H1 (cell line): ENCODE results near the gene ATP5PB. TPM values are rescaled to one million over a fixed set of nuclear protein-coding genes. Genes with fewer than 3 reads are reported as not detected.

Experiments
- CTCF ChIA-PET: fragments of 300-600 bp; sonication (Branson Sonifier 250); formaldehyde crosslinking; loops from one replicate; lab custom pipeline; 2021; ENCODE audit not compliant: partially characterized antibody; lab: Charles Lee
- POLR2A ChIA-PET: fragments of 300-600 bp; sonication (Branson Sonifier 250); formaldehyde crosslinking; loops from one replicate; lab custom pipeline; 2021; ENCODE audit warnings: inconsistent platforms; ENCODE audit not compliant: partially characterized antibody; lab: Charles Lee
- DNase-seq, 2 experiments: peaks; one replicate each; pipeline versions ENCODE4 v3.0.0 to v3.0.0-alpha.2; 2010 to 2022; ENCODE audit warnings: low spot score in 2 of 2, low read depth in 1 of 2, mixed read lengths in 1 of 2
- FAIRE-seq: peaks from 2 replicates; lab custom pipeline; 2011; peaks lifted over from hg19 to GRCh38; lab: Jason Lieb, UNC
- H2AFZ ChIP-seq: 2 replicates; pipeline ENCODE4 v1.8.1; 2012; ENCODE audit warnings: low read length, inconsistent platforms
- H2AK5ac ChIP-seq: 2 replicates; pipeline ENCODE4 v1.6.1; 2013; ENCODE audit warnings: low read depth, low read length
- H2BK120ac ChIP-seq: replicated peaks from 2 replicates; pipeline ENCODE3; 2013; ENCODE audit warnings: low read depth, low read length, inconsistent platforms
- H2BK12ac ChIP-seq: 2 replicates; pipeline ENCODE4 v1.6.1; 2013; ENCODE audit warnings: low read depth, low read length
- H2BK15ac ChIP-seq: 2 replicates; pipeline ENCODE4 v1.6.1; 2013; ENCODE audit warnings: low read length
- H2BK20ac ChIP-seq: 2 replicates; pipeline ENCODE4 v1.6.1; 2013; ENCODE audit warnings: low read length
- H2BK5ac ChIP-seq: 2 replicates; pipeline ENCODE4 v1.6.1; 2013; ENCODE audit warnings: low read depth, low read length
- H3K14ac ChIP-seq: 2 replicates; pipeline ENCODE4 v1.6.1; 2013; ENCODE audit warnings: inconsistent platforms; ENCODE audit not compliant: insufficient read length
- H3K18ac ChIP-seq: 2 replicates; pipeline ENCODE4 v1.6.1; 2013; ENCODE audit warnings: low read length; ENCODE audit errors: extremely low read depth
- H3K23ac ChIP-seq: 2 replicates; pipeline ENCODE4 v1.6.1; 2013; ENCODE audit warnings: inconsistent platforms; ENCODE audit not compliant: insufficient read length
- H3K23me2 ChIP-seq: 2 replicates; pipeline ENCODE4 v1.6.1; 2013; ENCODE audit warnings: low read depth, low read length
- H3K27ac ChIP-seq: 2 replicates; pipeline ENCODE4 v1.6.1; 2011; ENCODE audit warnings: low read depth, low read length, inconsistent platforms
- H3K27me3 ChIP-seq, 4 experiments: replicated peaks in 1 of 4; 1 replicate in 1 of 4; 2 replicates in 3 of 4; pipeline versions ENCODE4 v1.6.1 to v1.8.1; 2011 to 2013; ENCODE audit warnings: low read length in 3 of 4, mild to moderate bottlenecking in 3 of 4, inconsistent platforms in 2 of 4, mixed read lengths in 2 of 4, moderate library complexity in 1 of 4; ENCODE audit not compliant: control insufficient read depth in 3 of 4, insufficient read depth in 3 of 4; ENCODE audit errors: extremely low read depth in 1 of 4
- H3K36me3 ChIP-seq, 4 experiments: 2 replicates each; pipeline versions ENCODE4 v1.6.1 to v1.8.1; 2011 to 2013; ENCODE audit warnings: mild to moderate bottlenecking in 4 of 4, low read length in 3 of 4, moderate library complexity in 2 of 4, control low read depth in 1 of 4, inconsistent platforms in 1 of 4; ENCODE audit not compliant: insufficient read depth in 4 of 4, control insufficient read depth in 2 of 4
- H3K4ac ChIP-seq: replicated peaks from 2 replicates; pipeline ENCODE3; 2013; ENCODE audit warnings: low read length, low read depth, mixed read lengths, inconsistent platforms; ENCODE audit not compliant: insufficient read length
- H3K4me1 ChIP-seq, 4 experiments: replicated peaks in 1 of 4; 1 replicate in 1 of 4; 2 replicates in 3 of 4; pipeline versions ENCODE4 v1.6.1 to v1.8.1; 2011 to 2013; ENCODE audit warnings: low read length in 3 of 4, inconsistent platforms in 2 of 4, mixed read lengths in 1 of 4; ENCODE audit not compliant: insufficient read depth in 4 of 4, control insufficient read depth in 3 of 4
- H3K4me2 ChIP-seq, 2 experiments: 2 replicates each; pipeline versions ENCODE4 v1.6.1 to v1.8.1; 2011 to 2013; ENCODE audit warnings: low read depth in 2 of 2, low read length in 2 of 2, control low read depth in 1 of 2, inconsistent platforms in 1 of 2, mild to moderate bottlenecking in 1 of 2; ENCODE audit not compliant: insufficient read depth in 1 of 2
- H3K4me3 ChIP-seq, 4 experiments: fragments of 200-600, 300-600 bp in 1 of 4; sonication (generic), shearing (Covaris generic), sonication (Bioruptor Twin) in 1 of 4; 2 replicates each; pipeline versions ENCODE4 v1.5.1 to v1.8.1; 2011 to 2016; ENCODE audit warnings: low read length in 4 of 4, low read depth in 3 of 4, control low read depth in 2 of 4, inconsistent platforms in 2 of 4, mild to moderate bottlenecking in 2 of 4, mixed read lengths in 1 of 4, moderate library complexity in 1 of 4; ENCODE audit not compliant: insufficient read depth in 2 of 4; ENCODE audit errors: extremely low read depth in 1 of 4
- H3K56ac ChIP-seq: replicated peaks from 2 replicates; pipeline ENCODE3; 2013; ENCODE audit warnings: low read depth, mild to moderate bottlenecking, mixed read lengths, low read length, inconsistent platforms; ENCODE audit not compliant: insufficient read length
- H3K79me1 ChIP-seq: 2 replicates; pipeline ENCODE4 v1.6.1; 2013; ENCODE audit warnings: low read depth, low read length, control low read depth
- H3K79me2 ChIP-seq, 2 experiments: 2 replicates each; pipeline versions ENCODE4 v1.6.1 to v1.8.1; 2012 to 2013; ENCODE audit warnings: low read length in 2 of 2, mild to moderate bottlenecking in 2 of 2, inconsistent platforms in 1 of 2; ENCODE audit not compliant: insufficient read depth in 2 of 2, control insufficient read depth in 1 of 2
- H3K9ac ChIP-seq, 4 experiments: replicated peaks in 1 of 4; 1 replicate in 1 of 4; 2 replicates in 3 of 4; pipeline versions ENCODE4 v1.6.1 to v1.8.1; 2011 to 2013; ENCODE audit warnings: low read depth in 3 of 4, low read length in 3 of 4, control low read depth in 2 of 4, mild to moderate bottlenecking in 2 of 4, moderate library complexity in 2 of 4, inconsistent platforms in 1 of 4; ENCODE audit errors: extremely low read depth in 1 of 4
- H3K9me3 ChIP-seq, 2 experiments: 2 replicates each; pipeline versions ENCODE4 v1.6.1 to v1.8.1; 2012 to 2013; ENCODE audit warnings: mild to moderate bottlenecking in 2 of 2, moderate library complexity in 2 of 2, control low read depth in 1 of 2, inconsistent platforms in 1 of 2, low read depth in 1 of 2, low read length in 1 of 2, mixed read lengths in 1 of 2; ENCODE audit not compliant: insufficient read depth in 2 of 2
- H4K20me1 ChIP-seq, 2 experiments: replicated peaks in 1 of 2; 2 replicates each; pipeline versions ENCODE3 to v1.8.1; 2011 to 2013; ENCODE audit warnings: inconsistent platforms in 2 of 2, low read length in 2 of 2, mild to moderate bottlenecking in 1 of 2; ENCODE audit not compliant: insufficient read depth in 2 of 2, control insufficient read depth in 1 of 2
- H4K5ac ChIP-seq: 2 replicates; pipeline ENCODE4 v1.6.1; 2013; ENCODE audit warnings: low read length, low read depth, mixed read lengths, inconsistent platforms; ENCODE audit not compliant: insufficient read length
- H4K8ac ChIP-seq: 2 replicates; pipeline ENCODE4 v1.8.0; 2013; ENCODE audit warnings: mild to moderate bottlenecking, moderate library complexity, low read length, inconsistent platforms; ENCODE audit not compliant: insufficient read depth; ENCODE audit errors: extremely low read depth
- H4K91ac ChIP-seq: replicated peaks from 2 replicates; pipeline ENCODE3; 2013; ENCODE audit warnings: low read length, mixed read lengths, inconsistent platforms; ENCODE audit not compliant: insufficient read length
- CREB1 ChIP-seq: IDR thresholded peaks from 2 replicates; pipeline ENCODE4 v1.6.1; 2012; ENCODE audit warnings: inconsistent platforms
- E2F6 ChIP-seq: IDR thresholded peaks from 2 replicates; pipeline ENCODE4 v1.6.1; 2012; ENCODE audit warnings: inconsistent platforms
- NRF1 ChIP-seq: IDR thresholded peaks from 2 replicates; pipeline ENCODE4 v1.6.1; 2011; ENCODE audit warnings: mild to moderate bottlenecking, low read depth, low read length, improper control_type of control experiment
- POLR2AphosphoS5 ChIP-seq: IDR thresholded peaks from 2 replicates; pipeline ENCODE4 v1.6.1; 2011; ENCODE audit warnings: low read depth, low read length
- SIRT6 ChIP-seq: IDR thresholded peaks from one replicate; pipeline ENCODE4 v1.7.1; 2012; ENCODE audit warnings: low read length, inconsistent platforms
- SP1 ChIP-seq: IDR thresholded peaks from 2 replicates; pipeline ENCODE4 v1.6.1; 2011; ENCODE audit warnings: low read depth, low read length
- TAF7 ChIP-seq: optimal IDR thresholded peaks from 2 replicates; pipeline ENCODE3; 2011; ENCODE audit warnings: low read depth, mild to moderate bottlenecking, inconsistent platforms, low read length, moderate library complexity, borderline replicate concordance
- WGBS, 2 experiments: shearing (Covaris generic) in 1 of 2; methylation state at CpG; one replicate each; pipeline versions ENCODE4 v1.1.6 to v1.1.7; 2013 to 2015; ENCODE audit warnings: low lambda C conversion rate in 2 of 2, mixed read lengths in 2 of 2, inconsistent platforms in 1 of 2, low coverage in 1 of 2, missing lambda C conversion rate in 1 of 2; ENCODE audit not compliant: insufficient replicate concordance in 2 of 2, insufficient coverage in 1 of 2, insufficient read length in 1 of 2; ENCODE audit errors: extremely low coverage in 1 of 2, missing lambda C conversion rate in 1 of 2; 5-methylcytosine and 5-hydroxymethylcytosine counted together
- polyA plus RNA-seq, 7 experiments: library from polyadenylated mRNA; depleted of rRNA in 3 of 7; stranded (reverse) in 5 of 7; unstranded in 2 of 7; fragments of >200 nt in 5 of 7; fragments of 200-250 nt in 2 of 7; gene quantifications; 1 replicate in 5 of 7; 2 replicates in 1 of 7; 4 replicates in 1 of 7; pipeline versions ENCODE4 v1.2.1 to v1.2.3, GENCODE V29; 2011 to 2013; ENCODE audit warnings: missing spikeins in 2 of 7, mixed read lengths in 2 of 7
- total RNA-seq: library from RNA; stranded (reverse); fragmentation: NEBNext Ultra II Directional; extraction: Animal tissue kit (Norgen Biotek cat#: 25700); gene quantifications from 2 replicates; pipeline ENCODE4 v1.2.1, GENCODE V29; 2021

The ATP5PB gene
- total and polyA plus RNA-seq, 2 of the 8 experiments (the other 6 are each of a cell fraction or from before 2014, with no cell fraction given), result 232 to 262 TPM

DNA sequence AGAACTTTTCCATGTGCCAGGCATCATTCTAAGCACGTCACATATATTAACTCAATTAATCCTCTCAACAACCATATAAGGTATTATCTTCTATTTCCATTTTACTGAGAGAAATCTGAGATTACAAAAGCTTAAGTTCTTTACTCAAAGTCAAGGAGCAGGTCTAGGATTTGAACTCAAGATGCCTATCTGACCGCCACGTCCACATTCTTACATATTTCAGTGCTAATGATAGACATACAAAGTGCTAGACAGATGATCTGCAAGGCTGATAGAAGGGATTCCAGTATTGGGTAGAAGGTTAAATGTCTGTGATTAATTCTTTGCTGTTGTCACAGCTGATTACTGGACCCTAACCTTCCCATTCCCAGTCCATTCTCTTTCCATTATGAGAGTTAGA is 4.4 kb downstream of the ATP5PB start:
- no peak overlapping the region for H2BK5ac ChIP-seq
- no peak overlapping the region for H2BK15ac ChIP-seq
- H3K4me2 ChIP-seq, result no peak overlapping the region
- no peaks in the 10 kb centered on the region for H3K9me3 ChIP-seq
- H2AFZ ChIP-seq, result no peak overlapping the region
- H3K4ac ChIP-seq, result no peak overlapping the region
- POLR2A ChIA-PET, result interaction anchor here (1.6 to 3.3 kb wide), 2 partner anchors 9 to 11 kb away, joined by 5 to 13 read pairs; no protein-coding TSS in a partner anchor
- no peak for FAIRE-seq
- H4K8ac ChIP-seq, result no peak overlapping the region
- H4K5ac ChIP-seq, result no peak overlapping the region
- no peak overlapping the region for H4K91ac ChIP-seq
- no peak overlapping the region for H2BK120ac ChIP-seq
- H3K56ac ChIP-seq, result no peak overlapping the region
- peaks cover 0 to 38% of the 10 kb centered on the region in 2 experiments for H3K79me2 ChIP-seq
- no peak overlapping the region for H2AK5ac ChIP-seq
- no peaks in the 10 kb centered on the region for H3K27me3 ChIP-seq
- peaks cover under 1% of the 10 kb centered on the region; the same call in 1 of the 2 replicates for H3K79me1 ChIP-seq
- H3K27ac ChIP-seq, result no peak overlapping the region
- H3K9ac ChIP-seq, result no peak overlapping the region
- WGBS, 2 experiments, result 91% methylated on average over 3 of the region's 3 CpGs; no CpG with 5 or more reads in 1 of the 2 experiments
- H3K4me3 ChIP-seq, result no peak overlapping the region
- peaks cover 0 to 6% of the 10 kb centered on the region in 2 experiments for H4K20me1 ChIP-seq
- TF ChIP-seq CREB1 (no peak), POLR2AphosphoS5 (no peak), SP1 (no peak), TAF7 (no peak), NRF1 (no peak), E2F6 (no peak), SIRT6 (no peak)
- TF ChIP-seq, all 59 proteins: peak for 0
- Histone ChIP-seq H3K4me1 (peaks cover 0 to 2% (median 1%) of the 10 kb centered on the region in 4 experiments; a peak in 3 of 7 replicates), H3K18ac (no peak overlapping the region), H3K36me3 (peaks cover 9 to 44% (median 27%) of the 10 kb centered on the region in 4 experiments; a peak in 7 of 8 replicates), H3K14ac (no peak overlapping the region), H2BK12ac (no peak overlapping the region), H2BK20ac (no peak overlapping the region), H3K23ac (no peak overlapping the region), H3K23me2 (peaks cover 3% of the 10 kb centered on the region)
- no peak for DNase-seq
- CTCF ChIA-PET, result interaction anchor here (0.8 to 2.3 kb wide), 4 partner anchors 9 to 28 kb away, joined by 3 to 8 read pairs (median 4); no protein-coding TSS in a partner anchor
